ENCODE results near the gene RRP1B.
A peak's percentile ranks its signal among the peaks of the same experiment; 100 is the strongest.
"Not testable (repeated sequence)": the region's sequence is repeated elsewhere in the genome, so short reads cannot be mapped to it uniquely, and the experiment has no call there.

RRP1B gene, protein sequence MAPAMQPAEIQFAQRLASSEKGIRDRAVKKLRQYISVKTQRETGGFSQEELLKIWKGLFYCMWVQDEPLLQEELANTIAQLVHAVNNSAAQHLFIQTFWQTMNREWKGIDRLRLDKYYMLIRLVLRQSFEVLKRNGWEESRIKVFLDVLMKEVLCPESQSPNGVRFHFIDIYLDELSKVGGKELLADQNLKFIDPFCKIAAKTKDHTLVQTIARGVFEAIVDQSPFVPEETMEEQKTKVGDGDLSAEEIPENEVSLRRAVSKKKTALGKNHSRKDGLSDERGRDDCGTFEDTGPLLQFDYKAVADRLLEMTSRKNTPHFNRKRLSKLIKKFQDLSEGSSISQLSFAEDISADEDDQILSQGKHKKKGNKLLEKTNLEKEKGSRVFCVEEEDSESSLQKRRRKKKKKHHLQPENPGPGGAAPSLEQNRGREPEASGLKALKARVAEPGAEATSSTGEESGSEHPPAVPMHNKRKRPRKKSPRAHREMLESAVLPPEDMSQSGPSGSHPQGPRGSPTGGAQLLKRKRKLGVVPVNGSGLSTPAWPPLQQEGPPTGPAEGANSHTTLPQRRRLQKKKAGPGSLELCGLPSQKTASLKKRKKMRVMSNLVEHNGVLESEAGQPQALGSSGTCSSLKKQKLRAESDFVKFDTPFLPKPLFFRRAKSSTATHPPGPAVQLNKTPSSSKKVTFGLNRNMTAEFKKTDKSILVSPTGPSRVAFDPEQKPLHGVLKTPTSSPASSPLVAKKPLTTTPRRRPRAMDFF

DNA sequence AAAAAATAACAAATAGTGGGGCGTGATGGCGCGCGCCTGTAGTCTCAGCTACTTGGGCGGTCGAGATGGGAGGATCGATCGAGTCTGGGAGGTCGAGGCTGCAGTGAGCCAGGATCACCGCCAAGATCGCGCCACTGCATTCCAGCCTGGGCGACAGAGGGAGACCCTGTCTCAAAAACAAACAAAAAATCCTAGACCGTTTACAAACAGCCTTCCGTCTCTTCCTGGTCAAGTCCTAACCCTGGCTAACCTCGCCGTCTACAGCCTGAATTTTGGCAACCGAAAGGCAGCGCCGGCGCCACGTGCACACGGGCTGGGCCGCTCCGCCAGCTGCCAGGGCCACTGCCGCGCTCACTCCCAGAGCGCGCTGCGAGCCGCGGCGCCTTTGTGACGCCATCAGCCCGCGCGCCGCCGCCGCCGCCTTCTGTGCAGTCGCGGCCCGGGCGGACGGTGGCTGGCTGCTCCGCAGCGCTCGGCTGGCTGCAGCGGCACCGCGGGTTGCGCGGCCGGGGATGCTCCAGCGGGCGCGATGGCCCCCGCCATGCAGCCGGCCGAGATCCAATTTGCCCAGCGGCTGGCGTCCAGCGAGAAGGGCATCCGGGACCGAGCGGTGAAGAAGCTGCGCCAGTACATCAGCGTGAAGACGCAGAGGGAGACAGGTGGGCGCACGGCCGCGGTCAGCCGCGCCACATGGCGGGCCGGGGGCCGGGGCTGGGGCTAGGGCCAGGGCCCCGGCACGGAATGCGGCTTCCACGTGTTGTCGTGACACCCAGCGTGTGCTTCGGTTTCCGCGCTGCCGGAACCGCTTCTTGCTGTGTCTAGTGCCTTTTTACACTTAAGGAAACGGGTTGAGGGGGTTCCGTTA is at the start of gene RRP1B, which contains the start of gene HSF2BP:
TSS of gene RRP1B (plus strand) at position 425 of the 865 bp plus-strand sequence. CDS start at position 530, 105 bp downstream.
TSS of gene HSF2BP (minus strand) at position 353 of the 865 bp plus-strand sequence. CDS start 1,392 bp downstream, outside the sequence.
- DNase-seq = peak; percentile 94

DNA sequence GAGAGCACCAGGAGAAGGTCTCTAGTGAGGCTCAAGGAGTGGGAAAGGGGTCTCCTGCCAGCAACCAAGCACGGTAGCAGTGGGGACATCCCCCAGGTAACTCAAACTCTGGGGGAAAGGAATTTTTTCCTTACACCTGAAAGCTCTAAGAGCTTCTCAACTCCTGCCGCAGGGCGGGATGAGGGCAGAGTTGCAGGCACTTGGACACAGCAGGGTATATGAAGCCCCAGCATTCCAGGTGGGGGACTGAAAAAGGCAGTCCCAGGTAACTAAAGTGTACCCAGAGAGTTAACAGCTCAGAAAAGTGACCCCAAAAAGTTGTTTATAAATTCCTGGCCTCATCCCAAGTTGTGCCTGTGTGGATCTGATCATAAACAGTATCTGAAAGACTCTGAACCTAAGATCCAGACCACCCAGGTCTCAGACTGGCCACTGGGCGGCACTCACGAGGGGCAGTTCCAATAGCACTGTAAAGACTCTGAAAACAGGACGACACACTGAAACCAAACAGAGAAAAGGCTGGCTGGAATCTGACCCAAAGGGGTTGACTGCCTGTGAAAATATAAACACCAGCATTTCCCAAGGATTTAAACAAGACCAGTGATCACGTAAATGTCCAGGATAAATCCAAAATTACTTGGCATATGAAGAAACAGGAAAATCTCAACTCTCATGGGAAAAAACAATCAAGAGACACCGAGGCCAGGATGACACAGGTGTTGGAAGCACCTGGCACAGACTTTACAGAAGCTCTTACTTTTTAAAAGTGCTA is 47.6 kb upstream of the RRP1B start:
- peak; percentile 84 for DNase-seq

DNA sequence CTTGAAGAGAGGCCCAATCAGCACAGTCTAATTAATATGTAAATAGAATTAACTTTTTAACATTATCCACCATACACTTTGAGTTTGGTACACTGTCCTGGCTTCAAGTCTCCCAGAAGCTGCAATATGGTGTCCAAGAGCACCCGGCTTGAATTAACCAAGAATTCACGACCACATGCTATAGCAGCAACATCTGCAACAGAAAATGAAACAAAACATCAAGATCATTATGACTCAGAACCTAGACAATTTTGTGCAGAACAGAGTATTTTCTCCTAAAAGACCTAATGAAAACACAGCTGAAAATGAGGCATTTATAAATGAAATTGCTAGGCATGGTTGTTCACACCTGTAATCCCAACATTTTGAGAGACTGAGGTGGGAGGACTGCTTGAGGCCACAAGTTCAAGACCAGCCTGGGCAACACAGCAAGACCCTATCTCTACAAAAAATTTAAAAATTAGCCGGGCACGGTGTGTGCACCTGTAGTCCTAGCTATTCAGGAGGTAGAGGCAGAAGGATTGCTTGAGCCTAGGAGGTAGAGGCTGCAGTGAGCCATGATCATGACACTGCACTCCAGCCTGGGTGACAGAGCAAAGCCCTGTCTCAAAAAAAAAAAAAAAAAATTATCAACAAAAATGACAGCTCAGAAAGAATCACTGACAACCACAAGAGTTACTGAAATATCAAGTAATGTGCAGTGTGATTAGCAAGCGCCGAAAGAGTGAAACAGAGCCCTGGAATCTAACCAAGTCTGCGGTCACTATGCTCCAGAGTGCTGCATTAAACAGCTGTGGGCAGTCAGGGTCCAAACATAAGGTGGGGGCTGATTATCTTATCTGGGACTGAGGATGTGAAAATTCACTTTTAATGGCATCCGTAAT is 45.4 kb upstream of the RRP1B start:
- peak; percentile 97 for DNase-seq

DNA sequence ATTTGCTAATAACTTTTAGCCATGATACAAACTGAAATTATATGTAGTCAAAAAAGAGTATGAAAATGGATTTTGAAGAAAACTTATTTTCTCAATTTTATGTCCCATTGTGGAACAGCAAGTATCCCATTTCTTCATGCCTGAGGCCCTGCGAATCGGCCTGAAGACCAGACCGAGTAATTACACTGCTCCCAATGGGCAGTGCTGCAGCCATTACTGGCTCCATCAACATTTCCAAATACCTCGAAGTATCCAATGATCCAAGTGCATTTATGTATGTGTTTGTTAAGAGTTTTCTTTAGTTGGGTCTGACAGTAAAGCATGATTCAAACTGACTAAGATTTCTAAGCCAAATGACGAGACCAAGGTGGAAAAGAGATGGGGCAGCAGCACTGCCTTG is 44.5 kb upstream of the RRP1B start:
- DNase-seq = no peak

DNA sequence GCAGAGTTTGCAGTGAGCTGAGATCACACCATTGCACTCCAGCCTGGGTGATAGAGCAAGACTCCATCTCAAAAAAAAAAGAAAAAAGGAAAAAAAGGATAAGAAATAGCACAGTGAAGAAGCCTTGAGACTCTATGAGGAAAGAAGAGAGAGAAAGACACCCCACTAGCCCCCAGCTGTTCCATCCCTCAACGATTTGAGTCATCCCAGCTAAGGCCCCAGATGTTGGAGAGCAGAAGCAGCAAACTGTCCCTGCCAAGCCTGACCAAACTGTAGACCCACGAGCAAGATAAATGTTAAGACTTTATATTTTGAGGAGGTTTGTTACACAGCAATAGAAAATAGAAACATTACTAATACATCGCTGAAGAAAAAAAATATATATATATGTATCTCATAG is 42.5 kb upstream of the RRP1B start:
- DNase-seq = not testable (repeated sequence)

DNA sequence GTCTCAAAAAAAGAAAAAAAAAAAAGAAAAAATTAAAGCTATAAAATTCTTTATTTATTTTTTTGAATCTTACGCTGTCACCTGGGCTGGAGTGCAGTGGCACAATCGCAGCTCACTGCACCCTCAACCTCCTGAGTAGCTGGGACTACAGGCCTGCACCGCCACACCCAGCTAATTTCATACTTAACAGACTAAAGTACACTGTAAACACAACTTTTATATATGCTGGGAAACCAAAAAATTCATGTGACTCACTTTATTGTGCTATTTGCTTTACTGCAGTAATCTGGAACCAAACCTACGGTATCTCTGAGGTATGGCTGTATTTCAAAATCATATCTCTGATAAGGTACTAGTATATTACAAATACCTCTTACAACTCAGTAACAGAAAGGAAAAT is 40.4 kb upstream of the RRP1B start:
- no peak for DNase-seq

DNA sequence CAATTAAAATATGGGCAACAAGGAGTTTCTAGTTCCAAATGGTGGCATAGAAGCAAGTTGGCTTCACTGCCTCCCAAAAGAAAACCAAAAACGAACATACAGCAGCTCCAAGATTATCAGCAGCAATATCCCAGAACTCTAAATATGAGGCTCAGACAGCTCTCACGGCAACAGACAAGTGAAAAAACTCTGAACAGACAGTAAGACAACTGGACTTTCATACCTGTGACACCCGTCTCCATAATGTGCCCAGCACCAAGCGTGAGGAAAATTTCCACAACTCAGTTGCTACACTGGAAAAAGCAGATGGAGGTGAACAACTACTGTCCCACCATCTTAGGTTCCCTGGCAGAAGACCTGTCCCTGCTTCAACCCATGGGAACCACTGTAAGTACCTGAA is 40.0 kb upstream of the RRP1B start:
- DNase-seq = no peak

DNA sequence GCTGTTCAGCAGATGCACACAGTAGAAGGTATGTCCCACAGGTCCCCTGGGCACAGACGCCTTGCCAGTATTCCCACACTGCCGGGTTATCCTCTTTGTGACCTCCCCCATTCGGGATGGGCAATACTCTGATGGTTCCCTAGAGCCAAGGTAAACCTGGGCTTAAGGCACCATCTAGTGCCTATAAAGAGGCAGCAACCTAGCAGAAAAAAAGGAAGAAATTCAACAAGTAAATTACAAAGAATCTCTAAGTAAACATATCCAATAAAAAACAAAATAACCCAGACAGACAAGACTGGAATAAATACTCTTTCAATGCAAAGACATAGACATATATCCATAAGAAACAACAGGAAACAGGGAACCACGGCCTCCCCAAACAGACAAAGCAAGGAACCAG is 39.5 kb upstream of the RRP1B start:
- peak; percentile 71 for DNase-seq

DNA sequence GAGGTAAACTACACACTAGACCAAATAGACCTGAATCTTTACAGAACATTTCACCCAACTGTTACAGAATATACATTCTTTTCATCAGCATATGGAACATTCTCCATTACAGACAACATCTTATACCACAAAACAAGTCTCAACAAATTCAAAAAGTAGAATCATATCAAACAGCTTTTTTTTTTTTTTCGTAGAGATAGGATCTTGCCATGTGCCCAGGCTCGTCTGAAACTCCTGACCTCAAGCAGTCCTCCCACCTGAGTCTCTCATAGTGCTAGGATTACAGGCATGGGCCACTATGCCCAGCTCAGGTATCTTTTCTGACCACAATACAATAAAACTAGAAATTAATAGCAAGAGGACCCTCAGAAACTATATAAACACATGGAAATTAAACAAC is 36.6 kb upstream of the RRP1B start:
- DNase-seq = no peak

DNA sequence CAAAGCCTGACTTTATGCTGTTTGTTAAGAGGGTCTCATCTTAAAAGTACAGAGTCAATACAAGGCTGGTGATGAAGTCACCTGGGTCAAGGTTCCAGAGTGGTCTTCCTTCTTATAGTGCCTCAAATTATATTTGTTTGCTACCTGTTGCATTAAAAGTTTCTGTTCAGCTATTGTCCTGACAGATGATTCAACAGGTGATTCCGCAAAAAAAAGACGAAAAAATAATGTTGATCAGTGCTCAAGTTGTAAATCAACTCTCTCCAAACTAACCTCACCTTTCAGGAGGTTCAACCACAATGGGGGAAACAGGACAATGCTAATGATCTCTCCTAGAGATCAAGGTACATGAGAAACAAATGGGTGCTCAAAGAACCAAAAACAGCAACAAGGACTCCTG is 35.8 kb upstream of the RRP1B start:
- no peak for DNase-seq

DNA sequence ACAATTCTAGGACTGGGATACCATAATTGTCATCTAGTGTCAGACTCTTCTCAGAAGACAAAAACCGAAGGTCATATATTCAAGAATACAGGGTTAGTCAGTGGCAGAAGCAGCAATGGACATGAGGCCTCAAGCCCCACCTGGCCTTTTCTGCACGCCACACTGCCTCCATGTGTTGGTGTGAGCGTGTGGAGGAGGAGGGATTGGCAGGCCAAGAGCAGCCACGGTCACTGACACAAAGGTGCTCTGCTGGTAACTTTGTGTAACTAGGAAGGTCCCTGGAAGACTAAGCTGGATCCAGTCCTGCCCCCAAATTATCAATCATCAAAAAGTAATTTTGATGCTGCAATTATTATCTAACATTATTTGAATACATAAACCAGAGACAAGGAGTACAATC is 35.0 kb upstream of the RRP1B start:
- no peak for DNase-seq

DNA sequence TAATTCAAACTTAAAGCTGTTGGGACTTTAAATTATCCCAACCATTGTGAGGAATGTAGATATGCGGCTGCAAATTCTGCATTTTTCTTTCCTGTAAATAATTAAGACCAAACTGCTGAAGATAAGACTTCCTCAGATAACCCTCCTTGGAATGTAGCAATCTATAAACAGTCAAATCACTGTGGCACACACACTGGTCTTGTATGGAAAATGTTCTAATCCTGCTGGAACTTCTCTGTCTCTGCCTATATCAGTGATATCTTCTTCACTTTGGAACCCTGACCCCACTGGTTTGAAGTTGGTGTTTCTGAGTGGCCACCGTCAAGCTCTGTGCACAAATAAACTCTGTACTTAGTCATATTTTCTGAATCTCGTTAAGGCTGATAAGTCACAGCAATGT is 33.0 kb upstream of the RRP1B start:
- no peak for DNase-seq

DNA sequence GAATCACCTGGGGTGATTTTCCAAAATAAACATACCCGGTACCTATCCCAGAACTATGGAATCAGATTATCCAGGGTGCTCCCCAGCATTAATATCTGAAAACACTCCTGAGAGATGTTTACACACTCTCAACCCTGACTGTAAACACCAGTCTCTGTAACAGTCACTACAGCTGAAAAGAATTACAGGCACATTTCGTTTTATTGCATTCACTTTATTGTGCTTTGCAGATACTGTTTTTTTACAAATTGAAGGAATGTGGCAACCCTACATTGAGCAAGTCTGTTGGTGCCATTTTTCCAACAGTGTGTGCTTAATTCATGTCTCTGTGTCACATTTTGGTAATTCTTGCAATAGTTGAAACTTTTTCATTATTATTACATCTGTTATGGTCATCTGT is 31.8 kb upstream of the RRP1B start:
- DNase-seq = no peak

DNA sequence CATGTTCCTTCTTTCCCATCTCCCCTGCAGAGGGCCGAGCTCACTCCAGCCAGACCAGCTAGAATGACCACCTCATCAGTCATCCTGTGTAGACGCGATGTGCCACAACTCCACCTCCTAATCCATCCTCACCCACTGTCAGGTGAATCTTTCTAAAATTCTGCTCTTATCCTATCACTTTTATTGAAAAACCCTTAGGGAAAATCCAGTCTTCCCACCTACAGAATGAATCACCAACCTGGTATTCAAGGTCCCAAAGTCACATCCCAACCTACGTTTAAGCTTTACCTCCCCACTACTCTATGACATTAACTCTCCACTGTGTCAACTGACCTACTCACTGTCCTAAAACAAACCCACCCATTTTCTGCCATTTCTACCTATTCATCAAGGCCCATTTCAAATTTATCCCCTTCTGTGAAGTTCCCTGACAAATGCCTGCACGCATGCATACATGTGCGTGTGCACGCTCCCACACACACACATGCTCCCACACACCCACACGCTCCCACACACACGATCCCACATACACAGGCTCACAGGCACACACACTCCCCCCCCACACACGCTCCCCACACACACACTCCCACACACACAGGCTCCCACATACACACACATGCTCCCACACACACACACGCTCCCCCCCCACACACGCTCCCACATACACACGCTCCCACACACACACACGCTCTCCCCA is 27.8 kb upstream of the RRP1B start:
- no peak for DNase-seq

DNA sequence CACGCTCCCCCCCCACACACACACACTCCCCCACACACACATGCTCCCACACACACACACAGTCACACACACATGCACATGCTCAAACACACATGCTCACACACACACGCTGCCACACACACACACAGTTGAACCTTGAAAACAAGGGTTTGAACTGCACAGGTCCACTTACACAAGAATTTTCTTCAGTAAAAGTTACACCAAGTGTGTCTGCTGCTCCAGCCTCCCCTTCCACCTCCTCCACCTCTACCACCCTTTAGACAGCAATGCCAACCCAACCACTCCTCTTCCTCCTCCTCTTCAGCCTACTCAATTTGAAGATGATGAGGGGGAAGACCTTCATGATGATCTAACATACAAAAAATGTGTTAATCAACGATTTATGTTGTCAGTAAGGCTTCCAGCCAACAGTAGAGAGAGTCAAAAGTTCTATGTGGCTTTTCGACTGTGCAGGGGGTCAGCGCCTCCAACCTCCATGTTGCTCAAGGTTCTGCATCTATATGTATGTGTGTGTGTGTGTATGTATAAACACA is 26.9 kb upstream of the RRP1B start:
- DNase-seq = no peak

DNA sequence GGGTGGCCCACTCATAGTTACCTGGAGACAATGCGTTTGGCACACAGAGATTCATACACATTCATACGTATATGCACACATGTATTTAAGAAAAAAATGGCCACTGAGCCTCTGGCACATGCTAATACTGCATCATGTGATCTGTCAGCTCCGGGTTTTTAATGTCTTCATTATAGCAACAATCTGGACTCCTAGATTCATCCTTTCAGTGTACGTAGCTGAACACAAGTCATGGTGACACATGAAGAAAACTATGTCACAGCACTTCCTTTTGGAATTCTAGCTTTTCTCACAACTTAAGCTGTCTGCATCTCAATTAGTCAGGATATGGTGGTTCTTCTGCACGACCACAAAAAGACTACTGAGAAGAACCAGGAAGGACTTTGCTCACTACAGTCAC is 24.7 kb upstream of the RRP1B start:
- no peak for DNase-seq

DNA sequence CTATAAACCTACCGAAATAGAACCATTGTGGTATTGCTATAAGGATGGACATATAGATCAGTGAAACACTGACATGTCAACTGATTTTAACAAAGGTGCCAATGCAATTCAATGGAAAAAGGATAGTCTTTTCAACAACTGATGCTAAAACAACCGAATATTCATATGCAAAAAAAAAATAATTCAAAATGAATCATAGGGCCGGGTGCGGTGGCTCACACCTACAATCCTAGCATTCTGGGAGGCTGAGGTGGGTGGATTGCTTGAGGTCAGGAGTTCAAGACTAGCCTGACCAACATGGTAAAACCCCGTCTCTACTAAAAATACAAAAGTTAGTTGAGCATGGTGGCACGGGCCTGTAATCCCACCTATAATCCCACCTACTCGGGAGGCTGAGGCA is 23.9 kb upstream of the RRP1B start:
- no peak for DNase-seq

DNA sequence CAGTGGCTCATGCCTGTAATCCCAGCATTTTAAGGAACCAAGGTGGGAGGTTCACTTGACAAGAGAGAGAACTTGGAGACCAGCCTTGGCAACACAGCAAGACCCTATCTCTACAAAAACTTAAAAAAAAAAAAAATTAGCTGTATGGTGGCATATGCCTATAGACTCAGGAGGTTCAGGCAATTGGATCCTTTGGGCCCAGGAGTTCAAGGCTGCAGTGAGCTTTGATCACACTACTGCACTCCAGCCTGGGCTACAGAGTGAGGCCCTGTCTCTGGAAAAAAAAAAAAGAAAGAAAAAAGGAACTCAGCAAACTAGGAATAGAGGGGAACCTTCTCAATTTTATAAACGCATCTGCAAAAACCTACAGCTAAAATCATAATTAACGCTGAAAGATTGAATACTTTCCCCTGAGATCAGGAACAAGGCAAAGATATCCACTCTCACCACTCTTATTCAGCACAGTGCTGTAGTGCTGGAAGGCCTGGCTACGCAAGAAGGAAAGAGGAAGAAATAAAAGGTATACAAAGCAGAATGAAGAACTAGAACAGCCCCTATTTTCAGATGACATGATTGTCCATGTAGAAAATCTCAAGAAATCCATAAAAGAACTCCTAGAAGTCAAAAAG is 21.7 kb upstream of the RRP1B start:
- no peak for DNase-seq

DNA sequence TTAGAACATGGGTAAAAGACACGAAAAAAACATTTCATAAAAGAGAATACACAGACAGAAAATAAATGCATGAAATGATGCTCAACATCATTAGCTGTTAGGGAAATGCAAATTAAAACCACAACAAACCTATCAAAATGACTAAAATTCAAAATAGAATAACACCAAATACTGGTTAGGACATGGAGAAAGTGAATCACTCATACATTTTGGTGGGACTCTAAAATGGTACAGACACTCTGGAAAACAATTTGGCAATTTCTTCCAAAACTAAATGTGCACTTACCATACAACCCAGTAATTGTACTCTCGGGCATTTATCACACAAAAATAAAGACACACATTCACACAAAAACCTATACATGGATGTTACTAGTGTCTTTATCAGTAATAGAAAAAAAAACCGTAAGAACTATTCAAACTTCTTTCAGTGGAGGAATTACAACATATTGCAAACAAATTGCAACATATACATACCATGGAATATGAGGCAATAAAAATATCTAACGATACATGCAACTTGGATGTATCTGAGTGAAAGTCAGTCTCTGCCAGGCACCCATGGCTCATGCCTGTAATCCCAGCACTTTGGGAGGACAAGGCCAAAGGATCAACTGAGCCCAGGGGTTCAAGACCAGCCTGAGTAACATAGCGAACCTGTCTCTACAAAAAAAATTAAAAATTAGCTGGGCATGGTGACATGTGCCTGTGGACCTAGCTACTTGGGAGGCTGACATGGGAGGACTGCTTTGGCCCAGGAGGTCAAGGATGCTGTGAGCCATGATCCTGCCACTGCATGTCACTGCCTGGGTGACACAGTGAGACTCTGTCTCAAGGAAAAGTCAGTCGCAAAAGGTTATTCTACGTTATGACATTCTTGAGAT is 19.6 kb upstream of the RRP1B start:
- DNase-seq = peak; percentile 78

Data from OCI-M1 (cell line).